Neural cell (in vitro differentiated cells): ENCODE results near the gene VSTM4. TPM values are rescaled to one million over a fixed set of nuclear protein-coding genes. Genes with fewer than 3 reads are reported as not detected.

Source experiments
- H2AFZ ChIP-seq: fragments of 200-600, 300-800 bp; sonication (generic), shearing (Covaris generic); 2 replicates; pipeline ENCODE4 v1.6.0; 2014; ENCODE audit warnings: low read depth, mild to moderate bottlenecking, antibody characterized with exemption, low read length, moderate library complexity
- H3F3A ChIP-seq: fragments of 200-600 bp; shearing (Covaris generic); 2 replicates; pipeline ENCODE4 v1.6.1; 2016; ENCODE audit warnings: mild to moderate bottlenecking, moderate library complexity, mixed read lengths, antibody characterized with exemption, low read length; ENCODE audit not compliant: insufficient read depth, poor library complexity, severe bottlenecking
- H3K27ac ChIP-seq: fragments of 200-600, 300-800 bp; sonication (generic), shearing (Covaris generic); 2 replicates; pipeline ENCODE4 v1.5.1; 2014; ENCODE audit warnings: mild to moderate bottlenecking, low read length, moderate library complexity
- H3K27me3 ChIP-seq: fragments of 300-800, 200-600 bp; sonication (generic), shearing (Covaris generic); 2 replicates; pipeline ENCODE4 v1.6.0; 2014; ENCODE audit warnings: mild to moderate bottlenecking, low read depth, low read length, moderate library complexity; ENCODE audit not compliant: insufficient read depth
- H3K36me3 ChIP-seq: fragments of 300-800, 200-600 bp; sonication (generic), shearing (Covaris generic); 2 replicates; pipeline ENCODE4 v1.5.1; 2014; ENCODE audit warnings: mild to moderate bottlenecking, antibody characterized with exemption, low read length, moderate library complexity; ENCODE audit not compliant: insufficient read depth
- H3K4me2 ChIP-seq: fragments of 300-800, 200-600 bp; sonication (generic), shearing (Covaris generic); 2 replicates; pipeline ENCODE4 v1.6.0; 2014; ENCODE audit warnings: mild to moderate bottlenecking, low read length
- H3K4me3 ChIP-seq: fragments of 300-800, 200-600 bp; sonication (generic), shearing (Covaris generic); 2 replicates; pipeline ENCODE4 v1.5.1; 2014; ENCODE audit warnings: mild to moderate bottlenecking, low read length, moderate library complexity
- H3K79me2 ChIP-seq: fragments of 200-600 bp; shearing (Covaris generic); replicated peaks from 2 replicates; pipeline ENCODE4 v1.6.0; 2014; ENCODE audit warnings: mild to moderate bottlenecking, low read length, moderate library complexity; ENCODE audit not compliant: insufficient read depth
- H3K9ac ChIP-seq: fragments of 300-800, 200-600 bp; sonication (generic), shearing (Covaris generic); 2 replicates; pipeline ENCODE4 v1.6.1; 2016; ENCODE audit warnings: mild to moderate bottlenecking, low read length, mixed read lengths
- H3K9me2 ChIP-seq: fragments of 200-600 bp; shearing (Covaris generic); 2 replicates; pipeline ENCODE4 v1.6.1; 2016; ENCODE audit warnings: mild to moderate bottlenecking, low read length, mixed read lengths; ENCODE audit not compliant: insufficient read depth
- H3K9me3 ChIP-seq: fragments of 200-600, 300-800 bp; sonication (generic), shearing (Covaris generic); 2 replicates; pipeline ENCODE4 v1.6.1; 2016; ENCODE audit warnings: mild to moderate bottlenecking, mixed run types, low read length, moderate library complexity, mixed read lengths
- H4K20me1 ChIP-seq: fragments of 200-600 bp; shearing (Covaris generic); 2 replicates; pipeline ENCODE4 v1.6.1; 2016; ENCODE audit warnings: mild to moderate bottlenecking, mixed run types; ENCODE audit not compliant: insufficient read depth
- CTCF ChIP-seq: fragments of 450-650 bp; IDR thresholded peaks from 2 replicates; pipeline ENCODE4 v1.5.1; 2014; ENCODE audit warnings: antibody characterized with exemption, mild to moderate bottlenecking, moderate library complexity; ENCODE audit not compliant: poor library complexity, severe bottlenecking
- EP300 ChIP-seq: fragments of 450-650 bp; conservative IDR thresholded peaks from 2 replicates; pipeline ENCODE4 v1.6.1; 2014; ENCODE audit warnings: antibody characterized with exemption, mild to moderate bottlenecking, moderate library complexity; ENCODE audit not compliant: poor library complexity, severe bottlenecking
- EZH2 ChIP-seq: fragments of 200-600, 300-800 bp; shearing (Covaris generic), sonication (generic); IDR thresholded peaks from 2 replicates; pipeline ENCODE4 v1.6.1; 2014; ENCODE audit warnings: antibody characterized with exemption, low read length, borderline replicate concordance, mild to moderate bottlenecking; ENCODE audit not compliant: insufficient read depth, poor library complexity, severe bottlenecking
- POLR2AphosphoS5 ChIP-seq: IDR thresholded peaks from 2 replicates; pipeline ENCODE4 v1.6.1; 2012
- SMC3 ChIP-seq: fragments of 450-650 bp; conservative IDR thresholded peaks from 2 replicates; pipeline ENCODE4 v1.6.1; 2014; ENCODE audit warnings: antibody characterized with exemption, mild to moderate bottlenecking, moderate library complexity; ENCODE audit not compliant: poor library complexity
- TAF1 ChIP-seq: IDR thresholded peaks from 2 replicates; pipeline ENCODE4 v1.6.1; 2012; ENCODE audit warnings: low read depth
- polyA plus RNA-seq: library from polyadenylated mRNA; depleted of rRNA; stranded (reverse); fragments of >200 nt; gene quantifications from 2 replicates; pipeline ENCODE4 v1.2.3, GENCODE V29; 2014
- TF ChIP-seq, protein P1 (sequence below): IDR thresholded peaks from 2 replicates; pipeline ENCODE4 v1.6.1; 2012; ENCODE audit warnings: borderline replicate concordance

The VSTM4 gene
- polyA plus RNA-seq, 1 donor from 2014 or later = 0.52 TPM

- TF ChIP-seq POLR2AphosphoS5 = no peak
- no peak for TF ChIP-seq CTCF
- H3K36me3 ChIP-seq = no peaks in the 10 kb centered on the region
- no peaks in the 10 kb centered on the region for H3K9me3 ChIP-seq
- no peaks in the 10 kb centered on the region for H3K27me3 ChIP-seq
- no peaks in the 10 kb centered on the region for H3K9me2 ChIP-seq
- H3K79me2 ChIP-seq = no peaks in the 10 kb centered on the region
- no peaks in the 10 kb centered on the region for H3F3A ChIP-seq
- H3K27ac ChIP-seq = no peak overlapping the region
- H3K9ac ChIP-seq = no peak overlapping the region
- H2AFZ ChIP-seq = no peak overlapping the region
- H3K4me2 ChIP-seq = no peak overlapping the region
- H4K20me1 ChIP-seq = no peaks in the 10 kb centered on the region
- no peak overlapping the region for H3K4me3 ChIP-seq
Measured at GRCh38 chr10:49083261-49083660, 32.1 kb downstream of the VSTM4 start.

- H3K4me2 ChIP-seq = no peak overlapping the region
- H3K9ac ChIP-seq = no peak overlapping the region
- H3F3A ChIP-seq = no peaks in the 10 kb centered on the region
- H3K4me3 ChIP-seq = no peak overlapping the region
- no peaks in the 10 kb centered on the region for H3K79me2 ChIP-seq
- TF ChIP-seq, protein P1, sequence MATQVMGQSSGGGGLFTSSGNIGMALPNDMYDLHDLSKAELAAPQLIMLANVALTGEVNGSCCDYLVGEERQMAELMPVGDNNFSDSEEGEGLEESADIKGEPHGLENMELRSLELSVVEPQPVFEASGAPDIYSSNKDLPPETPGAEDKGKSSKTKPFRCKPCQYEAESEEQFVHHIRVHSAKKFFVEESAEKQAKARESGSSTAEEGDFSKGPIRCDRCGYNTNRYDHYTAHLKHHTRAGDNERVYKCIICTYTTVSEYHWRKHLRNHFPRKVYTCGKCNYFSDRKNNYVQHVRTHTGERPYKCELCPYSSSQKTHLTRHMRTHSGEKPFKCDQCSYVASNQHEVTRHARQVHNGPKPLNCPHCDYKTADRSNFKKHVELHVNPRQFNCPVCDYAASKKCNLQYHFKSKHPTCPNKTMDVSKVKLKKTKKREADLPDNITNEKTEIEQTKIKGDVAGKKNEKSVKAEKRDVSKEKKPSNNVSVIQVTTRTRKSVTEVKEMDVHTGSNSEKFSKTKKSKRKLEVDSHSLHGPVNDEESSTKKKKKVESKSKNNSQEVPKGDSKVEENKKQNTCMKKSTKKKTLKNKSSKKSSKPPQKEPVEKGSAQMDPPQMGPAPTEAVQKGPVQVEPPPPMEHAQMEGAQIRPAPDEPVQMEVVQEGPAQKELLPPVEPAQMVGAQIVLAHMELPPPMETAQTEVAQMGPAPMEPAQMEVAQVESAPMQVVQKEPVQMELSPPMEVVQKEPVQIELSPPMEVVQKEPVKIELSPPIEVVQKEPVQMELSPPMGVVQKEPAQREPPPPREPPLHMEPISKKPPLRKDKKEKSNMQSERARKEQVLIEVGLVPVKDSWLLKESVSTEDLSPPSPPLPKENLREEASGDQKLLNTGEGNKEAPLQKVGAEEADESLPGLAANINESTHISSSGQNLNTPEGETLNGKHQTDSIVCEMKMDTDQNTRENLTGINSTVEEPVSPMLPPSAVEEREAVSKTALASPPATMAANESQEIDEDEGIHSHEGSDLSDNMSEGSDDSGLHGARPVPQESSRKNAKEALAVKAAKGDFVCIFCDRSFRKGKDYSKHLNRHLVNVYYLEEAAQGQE = no peak
- TF ChIP-seq EZH2 = no peak
- no peak for TF ChIP-seq CTCF
- no peak overlapping the region for H2AFZ ChIP-seq
- H3K9me3 ChIP-seq = no peaks in the 10 kb centered on the region
- H3K36me3 ChIP-seq = no peaks in the 10 kb centered on the region
- H3K27me3 ChIP-seq = no peaks in the 10 kb centered on the region
- H3K27ac ChIP-seq = no peak overlapping the region
- H4K20me1 ChIP-seq = no peaks in the 10 kb centered on the region
- no peaks in the 10 kb centered on the region for H3K9me2 ChIP-seq
Measured at GRCh38 chr10:49082766-49083165, 32.6 kb downstream of the VSTM4 start.

DNA sequence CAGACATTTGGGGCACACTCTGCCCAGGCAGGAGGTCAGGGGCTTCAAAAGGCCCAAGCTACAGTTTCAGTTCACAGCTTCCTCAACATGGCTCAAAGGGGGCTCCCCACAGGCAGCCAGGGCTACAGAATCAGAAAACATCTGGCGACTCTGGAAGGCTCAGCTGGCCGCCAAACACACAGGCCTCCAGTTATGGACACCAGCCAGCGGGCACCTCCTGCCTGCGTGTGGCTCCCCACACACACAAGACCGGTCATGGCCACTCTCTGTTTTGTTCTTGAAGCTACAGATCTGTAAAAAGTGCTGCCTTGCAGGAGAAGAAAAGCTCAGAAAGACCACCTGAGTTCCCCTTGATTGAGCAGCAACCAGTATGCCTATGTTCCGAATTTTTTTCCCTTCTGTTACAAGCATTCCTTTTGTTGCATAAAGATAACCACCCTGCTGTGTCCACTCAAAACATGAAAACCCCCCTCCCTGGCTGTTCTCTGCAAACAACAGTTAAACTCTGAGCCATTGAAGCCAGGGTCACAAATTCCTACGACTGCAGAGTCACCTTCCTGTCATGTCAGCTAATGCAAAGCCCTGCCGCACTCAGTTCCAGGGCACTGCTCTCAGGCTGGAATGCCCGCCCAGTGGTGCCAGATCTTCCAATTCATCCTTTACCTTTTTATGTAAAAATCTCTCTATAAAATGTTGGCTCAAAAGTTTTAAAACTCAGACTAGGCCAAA lies 33.6 kb downstream of the VSTM4 start:
- Histone ChIP-seq H3K4me2 (no peak overlapping the region), H3K4me3 (no peak overlapping the region), H3K36me3 (no peaks in the 10 kb centered on the region), H3K27ac (no peak overlapping the region), H3K9me2 (no peaks in the 10 kb centered on the region), H2AFZ (no peak overlapping the region), H3K79me2 (no peaks in the 10 kb centered on the region), H3K27me3 (no peaks in the 10 kb centered on the region), H3K9me3 (no peaks in the 10 kb centered on the region), H3F3A (no peaks in the 10 kb centered on the region), H3K9ac (no peak overlapping the region), H4K20me1 (no peaks in the 10 kb centered on the region)
- TF ChIP-seq TAF1 = no peak
- TF ChIP-seq SMC3 = no peak
- TF ChIP-seq CTCF = no peak
- no peak for TF ChIP-seq EZH2
- TF ChIP-seq POLR2AphosphoS5 = no peak
- no peak for TF ChIP-seq EP300
- TF ChIP-seq, protein P1 = no peak
